OCI-LY3 (cell line): ENCODE measurements around the gene CCDC112.

Experiments
- H2AFZ ChIP-seq: fragments of 200-600, 300-600 bp; shearing (Covaris generic); 2 replicates; pipeline ENCODE4 v1.6.0; 2014; ENCODE audit warnings: antibody characterized with exemption, low read depth, low read length
- H3K27ac ChIP-seq: fragments of 200-600, 300-600 bp; sonication (generic); 2 replicates; pipeline ENCODE4 v1.5.1; 2014; ENCODE audit warnings: mild to moderate bottlenecking, low read length, moderate library complexity, mixed read lengths
- H3K27me3 ChIP-seq: fragments of 200-600, 300-600 bp; sonication (generic); 2 replicates; pipeline ENCODE4 v1.6.1; 2014; ENCODE audit warnings: low read depth, low read length, mixed read lengths
- H3K36me3 ChIP-seq: fragments of 200-600, 300-600 bp; sonication (generic); replicated peaks from 2 replicates; pipeline ENCODE3; 2014; ENCODE audit warnings: low read depth, low read length, mixed read lengths
- H3K4me1 ChIP-seq: fragments of 300-600, 200-600 bp; sonication (generic); 2 replicates; pipeline ENCODE4 v1.6.1; 2014; ENCODE audit warnings: low read length, mixed read lengths
- H3K4me2 ChIP-seq: fragments of 200-600, 300-600 bp; sonication (generic); 2 replicates; pipeline ENCODE4 v1.6.1; 2014; ENCODE audit warnings: low read length, mixed read lengths
- H3K4me3 ChIP-seq: fragments of 300-600, 200-600 bp; sonication (generic); 2 replicates; pipeline ENCODE4 v1.5.1; 2014; ENCODE audit warnings: antibody characterized with exemption, mild to moderate bottlenecking, low read length, moderate library complexity
- H3K79me2 ChIP-seq: fragments of 300-600, 200-600 bp; shearing (Covaris generic); 2 replicates; pipeline ENCODE4 v1.6.1; 2014; ENCODE audit warnings: mild to moderate bottlenecking, low read length, mixed read lengths
- H3K9ac ChIP-seq: fragments of 300-600, 200-600 bp; shearing (Covaris generic); 2 replicates; pipeline ENCODE4 v1.6.0; 2014; ENCODE audit warnings: mild to moderate bottlenecking, low read length, moderate library complexity
- H3K9me3 ChIP-seq: fragments of 200-600, 300-600 bp; shearing (Covaris generic); 2 replicates; pipeline ENCODE4 v1.6.1; 2014; ENCODE audit warnings: low read length, mixed read lengths; ENCODE audit not compliant: insufficient read depth
- H4K20me1 ChIP-seq: fragments of 200-600, 300-600 bp; sonication (generic); 2 replicates; pipeline ENCODE4 v1.6.1; 2016; ENCODE audit warnings: low read length, mixed read lengths; ENCODE audit not compliant: insufficient read depth
- EZH2phosphoT487 ChIP-seq: fragments of 200-600 bp; shearing (Covaris generic); IDR thresholded peaks from 2 replicates; pipeline ENCODE4 v1.6.1; 2018; ENCODE audit warnings: antibody characterized with exemption, mixed run types, low read depth
- TF ChIP-seq, protein P1 (sequence below): fragments of 200-600, 300-600 bp; sonication (generic); IDR thresholded peaks from 2 replicates; pipeline ENCODE4 v1.5.1; 2014; ENCODE audit warnings: antibody characterized with exemption, low read length, low read depth

The CCDC112 gene

DNA sequence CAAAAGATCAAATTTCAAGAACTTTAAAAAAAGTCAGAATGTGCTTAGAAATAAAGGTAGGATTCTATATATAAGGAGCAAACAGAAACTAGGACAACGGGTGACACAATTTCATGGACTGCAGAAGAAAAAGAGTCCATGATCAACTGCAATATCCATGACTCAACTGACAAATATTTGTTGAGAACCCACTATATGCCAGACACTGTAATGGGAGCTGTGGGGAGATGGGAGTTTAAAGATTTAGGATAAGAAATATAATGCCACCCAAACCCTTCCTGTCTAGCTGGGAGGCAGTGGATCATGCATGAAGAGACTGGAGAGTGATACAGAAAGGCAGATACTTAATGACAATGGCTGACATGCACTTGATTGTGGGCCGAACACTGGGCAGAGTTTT is 27.6 kb upstream of the CCDC112 start:
- H2AFZ ChIP-seq: no peak overlapping the region
- H3K9me3 ChIP-seq: no peaks in the 10 kb centered on the region; the same call in 1 of the 2 replicates
- H4K20me1 ChIP-seq: no peaks in the 10 kb centered on the region
- H3K36me3 ChIP-seq: no peaks in the 10 kb centered on the region
- H3K27ac ChIP-seq: no peak overlapping the region
- peaks cover 8% of the 10 kb centered on the region for H3K4me1 ChIP-seq
- no peaks in the 10 kb centered on the region for H3K27me3 ChIP-seq
- no peak overlapping the region for H3K4me3 ChIP-seq
- no peak overlapping the region for H3K9ac ChIP-seq
- no peak overlapping the region for H3K4me2 ChIP-seq
- TF ChIP-seq, protein P1, sequence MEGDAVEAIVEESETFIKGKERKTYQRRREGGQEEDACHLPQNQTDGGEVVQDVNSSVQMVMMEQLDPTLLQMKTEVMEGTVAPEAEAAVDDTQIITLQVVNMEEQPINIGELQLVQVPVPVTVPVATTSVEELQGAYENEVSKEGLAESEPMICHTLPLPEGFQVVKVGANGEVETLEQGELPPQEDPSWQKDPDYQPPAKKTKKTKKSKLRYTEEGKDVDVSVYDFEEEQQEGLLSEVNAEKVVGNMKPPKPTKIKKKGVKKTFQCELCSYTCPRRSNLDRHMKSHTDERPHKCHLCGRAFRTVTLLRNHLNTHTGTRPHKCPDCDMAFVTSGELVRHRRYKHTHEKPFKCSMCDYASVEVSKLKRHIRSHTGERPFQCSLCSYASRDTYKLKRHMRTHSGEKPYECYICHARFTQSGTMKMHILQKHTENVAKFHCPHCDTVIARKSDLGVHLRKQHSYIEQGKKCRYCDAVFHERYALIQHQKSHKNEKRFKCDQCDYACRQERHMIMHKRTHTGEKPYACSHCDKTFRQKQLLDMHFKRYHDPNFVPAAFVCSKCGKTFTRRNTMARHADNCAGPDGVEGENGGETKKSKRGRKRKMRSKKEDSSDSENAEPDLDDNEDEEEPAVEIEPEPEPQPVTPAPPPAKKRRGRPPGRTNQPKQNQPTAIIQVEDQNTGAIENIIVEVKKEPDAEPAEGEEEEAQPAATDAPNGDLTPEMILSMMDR: no peak
- no peak for TF ChIP-seq EZH2phosphoT487
- H3K79me2 ChIP-seq: no peaks in the 10 kb centered on the region

DNA sequence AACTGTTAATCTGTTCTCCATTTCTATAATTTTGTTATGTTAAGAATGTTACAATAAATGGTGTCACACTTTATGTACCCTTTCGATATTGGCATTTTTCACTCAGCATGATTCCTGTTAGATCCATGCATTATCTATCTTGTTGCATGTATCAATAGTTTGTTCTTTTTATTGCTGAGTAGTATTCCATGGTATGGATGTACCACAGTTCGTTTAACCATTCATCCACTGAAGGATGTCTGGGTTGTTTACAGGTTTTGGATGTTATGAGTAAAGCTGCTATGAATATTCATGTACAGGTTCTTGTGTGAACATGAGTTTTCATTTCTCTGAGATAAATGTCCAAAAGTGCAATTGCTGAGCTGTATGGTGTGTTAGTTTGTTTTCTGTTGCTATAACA is 26.3 kb upstream of the CCDC112 start:
- H2AFZ ChIP-seq: no peak overlapping the region
- H3K27me3 ChIP-seq: no peaks in the 10 kb centered on the region
- no peak overlapping the region for H3K4me2 ChIP-seq
- H3K79me2 ChIP-seq: no peaks in the 10 kb centered on the region
- TF ChIP-seq, protein P1: no peak
- TF ChIP-seq EZH2phosphoT487: no peak
- H3K4me1 ChIP-seq: no peaks in the 10 kb centered on the region
- H3K4me3 ChIP-seq: no peak overlapping the region
- H3K9ac ChIP-seq: no peak overlapping the region
- H4K20me1 ChIP-seq: no peaks in the 10 kb centered on the region
- no peaks in the 10 kb centered on the region for H3K36me3 ChIP-seq
- H3K9me3 ChIP-seq: no peaks in the 10 kb centered on the region; the same call in 1 of the 2 replicates
- no peak overlapping the region for H3K27ac ChIP-seq

DNA sequence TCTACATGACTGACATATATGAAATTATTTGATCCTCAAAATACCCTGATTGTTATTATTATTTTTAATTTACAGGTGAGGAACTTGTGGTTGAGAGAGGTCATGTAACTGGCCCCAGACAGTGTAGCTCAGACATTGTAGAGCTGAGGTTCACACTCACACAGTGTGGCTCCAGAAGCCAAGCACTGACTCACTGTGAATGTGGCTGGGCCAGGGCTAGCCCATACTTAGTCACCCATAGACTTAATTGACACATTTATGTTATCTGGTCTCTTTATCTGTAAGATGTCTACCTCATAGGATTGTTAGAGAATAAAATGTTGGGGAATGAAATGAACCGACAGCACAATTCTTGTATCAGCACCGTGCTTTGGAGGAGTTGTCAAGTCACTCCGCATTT is 24.9 kb upstream of the CCDC112 start:
- H3K4me2 ChIP-seq: no peak overlapping the region
- H3K9me3 ChIP-seq: no peaks in the 10 kb centered on the region; the same call in 1 of the 2 replicates
- TF ChIP-seq EZH2phosphoT487: no peak
- TF ChIP-seq, protein P1: no peak
- no peaks in the 10 kb centered on the region for H3K79me2 ChIP-seq
- no peak overlapping the region for H3K9ac ChIP-seq
- no peaks in the 10 kb centered on the region for H3K27me3 ChIP-seq
- no peaks in the 10 kb centered on the region for H4K20me1 ChIP-seq
- no peak overlapping the region for H2AFZ ChIP-seq
- no peak overlapping the region for H3K27ac ChIP-seq
- no peak overlapping the region for H3K4me3 ChIP-seq
- H3K36me3 ChIP-seq: no peaks in the 10 kb centered on the region
- H3K4me1 ChIP-seq: no peaks in the 10 kb centered on the region

DNA sequence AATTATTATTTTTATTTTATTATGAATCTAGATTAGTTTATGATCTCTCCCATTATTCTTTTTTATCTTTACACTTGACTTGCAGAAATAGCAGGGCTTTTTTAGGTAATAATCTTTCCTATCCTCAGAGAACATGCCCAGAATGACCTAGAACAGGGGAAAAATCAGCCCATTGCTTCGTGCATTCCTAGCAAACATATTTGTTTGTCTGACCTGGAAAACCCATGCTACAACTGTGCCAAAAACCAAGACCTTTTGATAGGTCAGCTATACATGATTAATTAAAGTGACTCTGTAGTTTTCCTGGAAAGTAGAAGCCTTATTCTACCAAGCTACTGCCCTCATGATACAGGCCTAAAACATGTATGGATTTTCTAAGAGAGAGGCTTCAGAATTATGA is 24.1 kb upstream of the CCDC112 start:
- Histone ChIP-seq H2AFZ (no peak overlapping the region), H3K9me3 (no peaks in the 10 kb centered on the region; the same call in 1 of the 2 replicates), H3K4me3 (no peak overlapping the region), H3K4me1 (no peaks in the 10 kb centered on the region), H3K27ac (no peak overlapping the region), H3K79me2 (no peaks in the 10 kb centered on the region), H4K20me1 (no peaks in the 10 kb centered on the region), H3K4me2 (no peak overlapping the region), H3K36me3 (no peaks in the 10 kb centered on the region), H3K9ac (no peak overlapping the region), H3K27me3 (no peaks in the 10 kb centered on the region)
- no peak for TF ChIP-seq EZH2phosphoT487
- TF ChIP-seq, protein P1: no peak
